Measurements from ENCODE around the gene EIF2D. TPM values are rescaled to one million over a fixed set of nuclear protein-coding genes. Genes with fewer than 3 reads are reported as not detected.

EIF2D gene
- total RNA-seq, 1 donor from 2014 or later = 65.4 TPM

DNA sequence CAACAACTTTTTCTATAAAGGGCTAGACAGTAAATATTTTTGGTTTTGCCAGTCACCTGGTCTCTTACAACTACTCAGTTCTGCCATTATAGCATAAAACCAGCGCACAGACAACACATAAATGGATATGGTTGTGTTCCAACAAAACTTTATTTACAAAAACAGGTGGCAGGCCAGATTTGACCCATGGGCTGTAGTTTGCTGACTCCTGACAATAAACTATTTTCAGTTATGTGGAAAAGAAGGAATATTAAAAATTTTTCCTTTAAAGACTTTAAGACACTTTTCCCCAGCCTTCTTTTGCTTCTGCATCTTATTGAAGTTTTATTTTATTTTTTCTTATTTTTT lies 16.0 kb downstream of the EIF2D start:
- ChIA-PET CTCF (interaction anchor here (1.4 kb wide), 1 partner anchor 13 kb away, joined by 3 read pairs; no protein-coding TSS in a partner anchor), POLR2A (no interaction called here)
- Mint-ChIP-seq H3K9me3 (no peaks in the 10 kb centered on the region), H3K27me3 (no peaks in the 10 kb centered on the region), H3K27ac (no peak overlapping the region), H3K36me3 (ENCODE audit: low read depth) (peaks cover 86% of the 10 kb centered on the region), H3K4me1 (no peaks in the 10 kb centered on the region), H3K4me3 (no peak overlapping the region)
- ATAC-seq (ENCODE audit: low read depth) = no peak
- no peak for DNase-seq
- intact Hi-C loops (cut with micrococcal nuclease) = no loop called here
- TF ChIP-seq, protein P1, sequence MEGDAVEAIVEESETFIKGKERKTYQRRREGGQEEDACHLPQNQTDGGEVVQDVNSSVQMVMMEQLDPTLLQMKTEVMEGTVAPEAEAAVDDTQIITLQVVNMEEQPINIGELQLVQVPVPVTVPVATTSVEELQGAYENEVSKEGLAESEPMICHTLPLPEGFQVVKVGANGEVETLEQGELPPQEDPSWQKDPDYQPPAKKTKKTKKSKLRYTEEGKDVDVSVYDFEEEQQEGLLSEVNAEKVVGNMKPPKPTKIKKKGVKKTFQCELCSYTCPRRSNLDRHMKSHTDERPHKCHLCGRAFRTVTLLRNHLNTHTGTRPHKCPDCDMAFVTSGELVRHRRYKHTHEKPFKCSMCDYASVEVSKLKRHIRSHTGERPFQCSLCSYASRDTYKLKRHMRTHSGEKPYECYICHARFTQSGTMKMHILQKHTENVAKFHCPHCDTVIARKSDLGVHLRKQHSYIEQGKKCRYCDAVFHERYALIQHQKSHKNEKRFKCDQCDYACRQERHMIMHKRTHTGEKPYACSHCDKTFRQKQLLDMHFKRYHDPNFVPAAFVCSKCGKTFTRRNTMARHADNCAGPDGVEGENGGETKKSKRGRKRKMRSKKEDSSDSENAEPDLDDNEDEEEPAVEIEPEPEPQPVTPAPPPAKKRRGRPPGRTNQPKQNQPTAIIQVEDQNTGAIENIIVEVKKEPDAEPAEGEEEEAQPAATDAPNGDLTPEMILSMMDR (IDR thresholded peaks at IDR 0.05) = no peak

GRCh38 chr1:206595581-206596318 lies 16.5 kb downstream of the EIF2D start:
- intact Hi-C loops (cut with micrococcal nuclease) = no loop called here
- Mint-ChIP-seq H3K36me3 (ENCODE audit: low read depth) (peaks cover 86% of the 10 kb centered on the region), H3K4me1 (no peaks in the 10 kb centered on the region), H3K9me3 (no peaks in the 10 kb centered on the region), H3K27ac (no peak overlapping the region), H3K27me3 (no peaks in the 10 kb centered on the region), H3K4me3 (no peak overlapping the region)
- ATAC-seq (ENCODE audit: low read depth) = no peak
- DNase-seq = no peak
- ChIA-PET CTCF (interaction anchor here (1.4 kb wide), 1 partner anchor 12 kb away, joined by 3 read pairs; no protein-coding TSS in a partner anchor), POLR2A (no interaction called here)
- TF ChIP-seq, protein P1 (IDR thresholded peaks at IDR 0.05) = no peak

DNA sequence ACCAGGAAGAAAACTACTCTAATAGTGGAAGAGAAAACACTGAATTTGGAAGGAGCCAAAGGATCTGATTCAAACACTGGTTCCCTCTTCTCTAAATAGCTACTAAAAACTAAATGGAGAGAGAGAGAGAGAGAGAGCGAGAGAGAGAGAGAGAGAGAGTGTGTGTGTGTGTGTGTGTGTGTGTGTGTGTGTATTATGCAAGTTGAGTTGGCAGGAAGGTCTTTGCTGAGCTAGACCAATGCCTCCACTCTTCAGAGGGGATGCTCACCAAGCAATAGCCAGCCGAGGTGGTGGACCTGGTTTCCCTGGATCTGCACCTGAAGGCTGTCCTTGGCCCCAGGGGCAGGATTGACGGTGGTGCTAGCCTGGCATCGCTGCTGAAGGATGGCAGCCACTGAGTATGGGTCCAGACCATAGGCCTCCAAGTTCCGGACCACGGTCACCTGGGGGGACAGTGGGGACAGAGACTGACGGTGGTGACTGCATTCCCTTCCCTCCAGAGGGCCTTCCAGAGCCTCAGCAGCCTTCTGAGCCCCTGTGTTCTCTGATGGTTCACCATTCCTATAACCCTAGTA lies 18.8 kb downstream of the EIF2D start:
- CTCF ChIA-PET = interaction anchor here (0.9 to 1.1 kb wide), 3 partner anchors 16 to 49 kb away, joined by 3 to 4 read pairs (median 3); no protein-coding TSS in a partner anchor
- H3K36me3 Mint-ChIP-seq (ENCODE audit: low read depth) = peaks cover 89% of the 10 kb centered on the region
- no peak for DNase-seq
- ATAC-seq (ENCODE audit: low read depth) = no peak
- TF ChIP-seq, protein P1 (IDR thresholded peaks at IDR 0.05) = no peak
- H3K4me1 Mint-ChIP-seq = peaks cover 9% of the 10 kb centered on the region
- no peaks in the 10 kb centered on the region for H3K27me3 Mint-ChIP-seq
- POLR2A ChIA-PET = no interaction called here
- H3K4me3 Mint-ChIP-seq = no peak overlapping the region
- H3K9me3 Mint-ChIP-seq = no peaks in the 10 kb centered on the region
- no peak overlapping the region for H3K27ac Mint-ChIP-seq
- intact Hi-C loops (cut with micrococcal nuclease) = no loop called here

GRCh38 chr1:206591696-206592095 lies 20.6 kb downstream of the EIF2D start:
- DNase-seq (no peak), ATAC-seq (ENCODE audit: low read depth) (no peak)
- Mint-ChIP-seq H3K4me3 (no peak overlapping the region), H3K27me3 (no peaks in the 10 kb centered on the region), H3K36me3 (ENCODE audit: low read depth) (peaks cover 93% of the 10 kb centered on the region), H3K9me3 (no peaks in the 10 kb centered on the region), H3K4me1 (peaks cover 9% of the 10 kb centered on the region), H3K27ac (no peak overlapping the region)
- intact Hi-C loops (cut with micrococcal nuclease) = no loop called here
- POLR2A ChIA-PET = no interaction called here
- TF ChIP-seq, protein P1 (IDR thresholded peaks at IDR 0.05) = no peak
- CTCF ChIA-PET = interaction anchor here (0.9 to 1.7 kb wide), 5 partner anchors 10 to 113 kb away, joined by 3 to 13 read pairs (median 4); no protein-coding TSS in a partner anchor

DNA sequence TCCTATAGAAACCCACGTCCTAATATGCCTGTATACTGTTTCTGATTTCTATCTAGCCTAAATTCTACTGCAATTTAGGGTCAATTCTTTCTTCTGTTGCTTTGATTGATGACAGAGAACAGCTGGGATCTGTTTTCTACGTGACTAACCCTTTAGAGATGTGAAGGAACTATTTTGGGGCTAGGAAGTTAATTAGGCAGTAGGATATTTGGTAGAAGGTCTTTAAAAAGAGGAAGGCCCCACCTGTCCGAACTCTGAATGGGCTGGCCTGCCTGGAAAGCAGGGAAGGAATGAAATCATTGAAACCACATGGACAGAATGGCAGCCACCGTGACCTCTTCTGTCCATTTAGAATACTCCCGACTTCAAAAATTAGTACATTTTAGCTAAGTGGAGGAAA lies 21.0 kb downstream of the EIF2D start:
- CTCF ChIA-PET = interaction anchor here (0.9 to 1.7 kb wide), 5 partner anchors 10 to 112 kb away, joined by 3 to 13 read pairs (median 4); no protein-coding TSS in a partner anchor
- no peaks in the 10 kb centered on the region for H3K9me3 Mint-ChIP-seq
- H3K4me1 Mint-ChIP-seq = peaks cover 9% of the 10 kb centered on the region
- DNase-seq = no peak
- peaks cover 94% of the 10 kb centered on the region for H3K36me3 Mint-ChIP-seq (ENCODE audit: low read depth)
- POLR2A ChIA-PET = no interaction called here
- no peaks in the 10 kb centered on the region for H3K27me3 Mint-ChIP-seq
- no peak overlapping the region for H3K27ac Mint-ChIP-seq
- no peak overlapping the region for H3K4me3 Mint-ChIP-seq
- intact Hi-C loops (cut with micrococcal nuclease) = no loop called here
- TF ChIP-seq, protein P1 (IDR thresholded peaks at IDR 0.05) = no peak
- ATAC-seq (ENCODE audit: low read depth) = no peak

All from activated B cell treated with CpG ODN at 0.5 μM for 24 hours (primary cell).